Activated naive CD4-positive, alpha-beta T cell treated with anti-CD3 and anti-CD28 coated beads, Interleukin-2, amount 10 ng/mL, durations not matched to agents 7 days and 5 days (primary cell): ENCODE results near the gene EXOC4.

Experiments used
- CTCF ChIA-PET: fragments of 350-600 bp; sonication (Branson Sonifier 250); formaldehyde crosslinking; loops from one replicate; lab custom pipeline; 2021; ENCODE audit warnings: antibody characterized with exemption; lab: Charles Lee
- DNase-seq: peaks from one replicate; pipeline ENCODE4 v3.0.0-alpha.2; 2020
- H3K27ac Mint-ChIP-seq: one replicate; pipeline ENCODE4 v1.8.0; 2021; ENCODE audit warnings: mild to moderate bottlenecking, moderate library complexity, mixed read lengths
- H3K27me3 Mint-ChIP-seq: one replicate; pipeline ENCODE4 v1.8.0; 2021; ENCODE audit warnings: mild to moderate bottlenecking, mixed read lengths
- H3K36me3 Mint-ChIP-seq: one replicate; pipeline ENCODE4 v1.8.0; 2021; ENCODE audit warnings: mixed read lengths
- H3K4me1 Mint-ChIP-seq: one replicate; pipeline ENCODE4 v1.8.0; 2021; ENCODE audit warnings: mixed read lengths
- H3K4me3 Mint-ChIP-seq: one replicate; pipeline ENCODE4 v1.8.0; 2021; ENCODE audit warnings: mild to moderate bottlenecking, moderate library complexity, mixed read lengths
- H3K9me3 Mint-ChIP-seq: one replicate; pipeline ENCODE4 v1.8.0; 2021; ENCODE audit warnings: mixed read lengths

Gene EXOC4

DNA sequence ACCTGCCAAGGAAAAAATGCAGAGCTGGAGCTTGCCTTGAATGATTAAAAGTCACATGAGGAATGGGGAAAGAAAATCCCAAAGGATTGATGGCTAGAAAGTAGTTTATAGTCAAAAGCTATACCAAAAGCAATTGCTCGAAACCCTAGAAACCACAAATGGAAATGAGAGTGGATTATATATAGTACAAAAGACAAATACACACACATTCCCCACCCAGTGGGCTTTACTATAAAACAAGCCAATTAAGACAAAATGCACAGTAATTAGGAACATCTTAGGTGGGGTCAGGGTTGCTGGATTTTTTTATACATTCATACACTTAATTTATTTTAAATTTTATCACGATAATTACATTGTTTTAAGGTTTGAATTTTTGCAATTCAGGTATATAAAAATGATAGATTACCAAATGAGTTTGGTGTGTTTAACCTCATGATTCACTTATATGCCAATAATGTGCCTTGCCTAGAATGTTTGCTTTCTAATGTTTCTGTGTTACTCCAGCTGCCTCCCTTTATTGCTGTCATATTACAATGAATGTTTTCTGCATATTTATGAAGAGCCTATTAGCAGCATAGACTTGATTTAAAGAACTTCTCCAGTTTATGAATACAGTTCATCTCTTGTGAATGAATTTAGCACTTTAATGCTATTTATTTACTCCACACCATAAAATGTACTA is 421.3 kb downstream of the EXOC4 start:
- Mint-ChIP-seq H3K4me3 (no peak overlapping the region), H3K4me1 (no peaks in the 10 kb centered on the region), H3K27ac (no peak overlapping the region), H3K27me3 (no peaks in the 10 kb centered on the region), H3K9me3 (no peaks in the 10 kb centered on the region), H3K36me3 (no peaks in the 10 kb centered on the region)
- DNase-seq: no peak
- CTCF ChIA-PET: no interaction called here

- H3K27ac Mint-ChIP-seq: no peak overlapping the region
- H3K27me3 Mint-ChIP-seq: no peaks in the 10 kb centered on the region
- H3K4me3 Mint-ChIP-seq: no peak overlapping the region
- H3K36me3 Mint-ChIP-seq: no peaks in the 10 kb centered on the region
- no peaks in the 10 kb centered on the region for H3K4me1 Mint-ChIP-seq
- DNase-seq: no peak
- H3K9me3 Mint-ChIP-seq: no peaks in the 10 kb centered on the region
- CTCF ChIA-PET: no interaction called here
Observed at GRCh38 chr7:133675510-133676218, 422.8 kb downstream of the EXOC4 start.

GRCh38 chr7:133676805-133677370 is 424.0 kb downstream of the EXOC4 start:
- no peaks in the 10 kb centered on the region for H3K36me3 Mint-ChIP-seq
- H3K27ac Mint-ChIP-seq: no peak overlapping the region
- CTCF ChIA-PET: interaction anchor here (0.6 kb wide), 1 partner anchor 21 kb away, joined by 4 read pairs; no protein-coding TSS in a partner anchor
- H3K9me3 Mint-ChIP-seq: no peaks in the 10 kb centered on the region
- H3K4me1 Mint-ChIP-seq: no peaks in the 10 kb centered on the region
- no peak for DNase-seq
- H3K4me3 Mint-ChIP-seq: no peak overlapping the region
- no peaks in the 10 kb centered on the region for H3K27me3 Mint-ChIP-seq

DNA sequence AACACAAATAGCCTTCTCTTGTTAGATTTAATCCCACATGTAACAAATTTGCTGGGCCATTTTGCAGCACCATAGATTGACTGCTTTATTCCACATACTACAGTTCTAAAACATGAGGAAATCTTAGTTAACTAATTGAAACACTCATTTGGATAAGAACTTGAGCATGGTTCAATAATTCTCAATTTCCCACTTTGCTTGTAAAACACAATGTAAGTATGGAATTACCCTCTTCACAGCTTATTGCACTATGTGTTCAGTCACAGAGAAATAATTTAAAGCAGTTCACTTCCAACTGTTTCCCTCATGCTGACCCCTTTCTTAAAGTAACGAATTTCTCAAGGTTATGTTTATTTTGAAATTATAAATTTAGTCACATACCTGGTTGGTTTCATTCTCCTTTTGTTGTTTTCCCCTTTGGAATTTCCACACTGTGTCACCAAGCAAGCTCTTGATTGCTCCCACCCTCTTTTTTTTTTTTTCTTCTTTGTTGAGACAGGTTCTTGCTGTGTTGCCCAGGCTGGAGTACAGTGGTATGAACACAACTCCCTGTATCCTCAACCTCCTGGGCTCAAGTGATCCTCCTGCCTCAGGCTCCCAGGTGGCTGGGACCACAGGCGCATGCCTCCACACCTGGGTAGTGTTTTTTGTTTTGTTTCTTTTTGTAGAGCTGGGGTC is 425.4 kb downstream of the EXOC4 start:
- CTCF ChIA-PET: no interaction called here
- DNase-seq: no peak
- Mint-ChIP-seq H3K36me3 (no peaks in the 10 kb centered on the region), H3K4me1 (no peaks in the 10 kb centered on the region), H3K9me3 (no peaks in the 10 kb centered on the region), H3K27me3 (no peaks in the 10 kb centered on the region), H3K4me3 (no peak overlapping the region), H3K27ac (no peak overlapping the region)

DNA sequence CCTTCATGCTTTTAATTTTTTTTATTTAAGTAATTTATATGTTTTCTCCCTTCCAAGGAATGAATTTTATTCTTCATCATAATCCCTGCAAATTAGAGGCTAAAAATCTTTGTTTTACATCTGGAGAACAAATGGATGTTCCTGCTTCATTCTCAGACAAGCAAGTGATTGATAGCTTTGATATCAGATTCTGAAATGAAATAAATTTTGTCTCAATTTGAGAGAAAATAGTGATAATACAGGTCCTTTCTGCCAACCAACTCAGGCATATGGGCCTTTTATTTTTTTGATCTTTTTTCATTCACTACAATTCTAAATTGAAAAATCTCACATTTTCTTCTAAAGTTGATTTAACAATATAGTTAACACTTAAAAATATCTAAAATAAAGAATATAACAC is 427.1 kb downstream of the EXOC4 start:
- Mint-ChIP-seq H3K36me3 (no peaks in the 10 kb centered on the region), H3K27ac (no peak overlapping the region)
- CTCF ChIA-PET: no interaction called here

GRCh38 chr7:133681529-133681928 is 428.7 kb downstream of the EXOC4 start:
- Mint-ChIP-seq H3K4me3 (no peak overlapping the region), H3K9me3 (no peaks in the 10 kb centered on the region), H3K27ac (no peak overlapping the region), H3K4me1 (no peaks in the 10 kb centered on the region), H3K27me3 (no peaks in the 10 kb centered on the region), H3K36me3 (peaks cover 1% of the 10 kb centered on the region)
- DNase-seq: no peak
- CTCF ChIA-PET: no interaction called here

More for the DNA sequence above, 427.1 kb downstream of the EXOC4 start:
- H3K27me3 Mint-ChIP-seq: no peaks in the 10 kb centered on the region
- H3K4me3 Mint-ChIP-seq: no peak overlapping the region
- no peaks in the 10 kb centered on the region for H3K9me3 Mint-ChIP-seq
- no peaks in the 10 kb centered on the region for H3K4me1 Mint-ChIP-seq
- no peak for DNase-seq

DNA sequence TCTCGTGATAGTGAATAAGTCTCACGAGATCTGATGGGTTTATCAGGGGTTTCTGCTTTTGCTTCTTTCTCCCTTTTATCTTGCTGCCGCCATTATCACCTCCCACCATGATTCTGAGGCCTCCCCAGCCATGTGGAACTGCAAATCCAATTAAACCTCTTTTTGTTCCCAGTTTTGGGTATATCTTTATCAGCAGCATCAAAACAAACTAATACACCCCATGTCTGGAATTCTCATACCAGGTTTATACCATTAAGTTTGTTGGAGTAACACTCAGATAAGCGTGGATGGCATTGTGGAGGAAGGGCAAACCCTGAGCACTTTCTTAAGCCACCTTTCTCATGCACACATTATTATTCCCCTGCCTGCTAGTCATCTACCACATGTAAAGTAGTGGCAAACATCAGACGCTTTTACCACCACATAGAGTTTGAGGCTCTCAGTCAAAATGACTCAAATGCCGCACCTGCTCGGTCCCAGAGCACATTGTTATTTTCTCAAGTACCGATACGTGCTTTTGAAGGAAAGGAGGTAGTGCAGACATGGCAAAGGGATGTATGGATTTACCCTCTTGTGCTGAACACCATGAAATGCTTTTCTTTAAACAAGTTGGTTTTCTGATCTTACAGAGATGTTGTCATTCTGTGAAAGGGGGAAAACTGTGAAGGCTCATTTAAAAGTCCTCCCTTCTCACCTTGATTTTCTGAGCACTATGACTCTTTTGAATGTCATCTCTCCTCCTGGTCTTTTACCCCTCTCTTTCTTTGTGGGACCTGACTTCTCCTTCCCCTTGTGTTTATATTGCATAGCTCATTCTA is 429.7 kb downstream of the EXOC4 start:
- DNase-seq: no peak
- CTCF ChIA-PET: no interaction called here
- Mint-ChIP-seq H3K4me1 (no peaks in the 10 kb centered on the region), H3K36me3 (peaks cover 1% of the 10 kb centered on the region), H3K27me3 (no peaks in the 10 kb centered on the region), H3K9me3 (no peaks in the 10 kb centered on the region), H3K27ac (no peak overlapping the region), H3K4me3 (no peak overlapping the region)

DNA sequence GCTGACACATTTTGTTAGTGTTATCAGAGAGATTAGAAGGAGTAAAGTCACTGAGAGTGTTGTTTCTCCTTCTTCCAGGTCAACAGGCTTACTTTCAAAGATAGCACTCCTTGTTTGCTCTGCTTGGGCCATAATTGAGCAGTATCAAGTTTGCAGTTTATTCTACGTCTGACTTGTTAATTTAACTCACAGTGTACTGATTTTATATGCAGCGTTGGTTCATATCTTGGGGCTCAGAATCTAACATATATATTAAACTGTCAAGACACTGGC is 430.2 kb downstream of the EXOC4 start:
- no peak overlapping the region for H3K27ac Mint-ChIP-seq
- H3K36me3 Mint-ChIP-seq: peaks cover 1% of the 10 kb centered on the region
- no peak for DNase-seq
- no peaks in the 10 kb centered on the region for H3K4me1 Mint-ChIP-seq
- no peaks in the 10 kb centered on the region for H3K9me3 Mint-ChIP-seq
- CTCF ChIA-PET: no interaction called here
- no peaks in the 10 kb centered on the region for H3K27me3 Mint-ChIP-seq
- H3K4me3 Mint-ChIP-seq: no peak overlapping the region

- Mint-ChIP-seq H3K27me3 (no peaks in the 10 kb centered on the region), H3K27ac (no peak overlapping the region), H3K9me3 (no peaks in the 10 kb centered on the region), H3K36me3 (peaks cover 1% of the 10 kb centered on the region), H3K4me1 (no peaks in the 10 kb centered on the region), H3K4me3 (no peak overlapping the region)
- no peak for DNase-seq
- CTCF ChIA-PET: no interaction called here
Observed at GRCh38 chr7:133688483-133689239, 435.8 kb downstream of the EXOC4 start.

DNA sequence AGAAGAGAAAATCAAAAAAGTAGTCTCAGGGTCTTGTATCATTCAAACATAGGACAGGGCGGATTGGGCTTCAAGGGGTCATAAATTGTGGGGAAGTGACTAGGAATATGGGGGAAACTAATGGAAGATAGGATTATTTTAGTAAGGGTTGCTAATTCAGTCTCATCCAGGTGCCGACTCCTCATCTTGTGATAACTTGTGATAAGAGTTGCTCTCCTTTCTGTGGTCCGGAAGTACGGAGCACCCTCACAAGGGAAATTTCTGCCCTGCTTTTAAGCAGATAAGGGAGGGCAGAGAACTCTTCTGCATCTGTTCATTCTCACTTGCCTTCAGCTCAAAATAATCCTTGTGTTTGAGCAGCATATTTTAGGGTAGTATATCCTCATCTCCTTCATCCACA is 437.9 kb downstream of the EXOC4 start:
- no peak for DNase-seq
- Mint-ChIP-seq H3K27me3 (no peaks in the 10 kb centered on the region), H3K9me3 (no peaks in the 10 kb centered on the region), H3K4me1 (no peaks in the 10 kb centered on the region), H3K4me3 (no peak overlapping the region), H3K36me3 (peaks cover 3% of the 10 kb centered on the region), H3K27ac (no peak overlapping the region)
- CTCF ChIA-PET: no interaction called here

- Mint-ChIP-seq H3K9me3 (no peaks in the 10 kb centered on the region), H3K4me1 (no peaks in the 10 kb centered on the region), H3K27me3 (no peaks in the 10 kb centered on the region), H3K27ac (no peak overlapping the region), H3K36me3 (peaks cover 3% of the 10 kb centered on the region), H3K4me3 (no peak overlapping the region)
- CTCF ChIA-PET: no interaction called here
- no peak for DNase-seq
Observed at GRCh38 chr7:133691727-133692610, 439.1 kb downstream of the EXOC4 start.

DNA sequence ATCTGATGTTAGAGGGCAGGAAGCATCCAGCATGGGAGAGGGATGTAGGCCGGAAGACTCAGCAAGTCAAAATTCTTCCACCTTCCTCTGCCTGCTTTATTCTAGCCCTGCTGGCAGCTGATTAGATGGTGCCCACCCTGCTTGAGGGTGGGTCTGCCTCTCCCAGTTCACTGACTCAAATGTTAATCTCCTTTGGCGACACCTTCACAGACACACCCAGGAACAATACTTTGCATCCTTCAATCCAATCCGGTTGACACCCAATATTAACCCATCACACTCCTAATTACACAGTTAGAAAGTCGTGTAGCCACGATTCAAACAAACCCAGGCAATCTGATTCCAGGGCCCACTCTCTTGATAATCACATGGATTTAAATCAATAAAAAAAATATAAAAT is 440.4 kb downstream of the EXOC4 start:
- no peak overlapping the region for H3K27ac Mint-ChIP-seq
- CTCF ChIA-PET: no interaction called here

DNA sequence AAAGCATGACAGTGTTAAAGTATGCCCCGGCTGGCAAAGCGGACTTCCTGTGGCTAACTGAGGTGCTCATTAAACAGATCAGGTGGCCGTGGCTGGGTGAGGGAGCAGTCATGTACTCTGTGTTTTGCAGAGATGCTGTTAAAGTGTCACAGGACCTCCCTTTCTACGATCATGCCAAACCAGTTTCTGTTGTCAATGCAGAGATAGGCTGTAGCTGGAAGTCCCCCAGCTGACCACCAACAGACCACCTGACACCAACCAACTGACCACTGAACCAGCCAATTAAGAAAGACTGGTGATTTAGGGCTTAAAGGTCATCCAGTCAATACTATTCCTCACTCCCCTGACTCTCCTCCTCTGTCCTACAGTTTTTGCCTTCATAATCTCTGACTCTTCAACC is 443.2 kb downstream of the EXOC4 start:
- H3K27ac Mint-ChIP-seq: no peak overlapping the region
- CTCF ChIA-PET: no interaction called here
- H3K27me3 Mint-ChIP-seq: no peaks in the 10 kb centered on the region
- no peak for DNase-seq
- peaks cover 3% of the 10 kb centered on the region for H3K36me3 Mint-ChIP-seq
- no peaks in the 10 kb centered on the region for H3K9me3 Mint-ChIP-seq
- no peaks in the 10 kb centered on the region for H3K4me1 Mint-ChIP-seq
- H3K4me3 Mint-ChIP-seq: no peak overlapping the region

More for the DNA sequence above, 440.4 kb downstream of the EXOC4 start:
- Mint-ChIP-seq H3K9me3 (no peaks in the 10 kb centered on the region), H3K4me3 (no peak overlapping the region), H3K36me3 (peaks cover 3% of the 10 kb centered on the region), H3K4me1 (no peaks in the 10 kb centered on the region), H3K27me3 (no peaks in the 10 kb centered on the region)
- DNase-seq: no peak
